Peyer's patch (tissue), 4 donors: ENCODE data around the gene HOMER1. TPM values are rescaled to one million over a fixed set of nuclear protein-coding genes. Genes with fewer than 3 reads are reported as not detected.
"Not testable (repeated sequence)": the region's sequence is repeated elsewhere in the genome, so short reads cannot be mapped to it uniquely, and the experiment has no call there.

Experiments
- DNase-seq, 3 donors: peaks; one replicate each; pipeline ENCODE4 v3.0.0-alpha.2; 2017 to 2019
- H3K27ac ChIP-seq, 4 donors: fragments of 200-600 bp; sonication (generic); one replicate each; pipeline ENCODE4 v1.5.1; 2016 to 2019
- H3K27me3 ChIP-seq, 2 donors: fragments of 200-600 bp; sonication (generic); one replicate each; pipeline ENCODE4 v1.5.1; 2019
- H3K36me3 ChIP-seq, 3 donors: fragments of 200-600 bp; sonication (generic); one replicate each; pipeline ENCODE4 v1.5.1; 2016 to 2019
- H3K4me1 ChIP-seq, 4 donors: fragments of 200-600 bp; sonication (generic); one replicate each; pipeline ENCODE4 v1.5.1; 2016 to 2019
- H3K4me3 ChIP-seq, 4 donors: fragments of 200-600 bp; sonication (generic); 1 replicate in 3 of 4; 2 replicates in 1 of 4; pipeline ENCODE4 v1.5.1; 2016 to 2019; ENCODE audit warnings: mild to moderate bottlenecking in 1 of 4
- H3K9me3 ChIP-seq, 4 donors: fragments of 200-600 bp; sonication (generic); one replicate each; pipeline ENCODE4 v1.5.1; 2016 to 2019; ENCODE audit warnings: mild to moderate bottlenecking in 1 of 4
- POLR2A ChIP-seq, 2 donors: fragments of 450-650 bp; IDR thresholded peaks; one replicate each; pipeline ENCODE4 v1.5.1; 2017; ENCODE audit warnings: antibody characterized with exemption in 2 of 2, mild to moderate bottlenecking in 2 of 2, moderate library complexity in 2 of 2
- total RNA-seq, 4 donors: library from RNA; depleted of rRNA; stranded (reverse); fragments of >200 nt; gene quantifications; one replicate each; pipeline ENCODE4 v1.1.0, GENCODE V29; 2016
- TF ChIP-seq, protein P1 (sequence below), 6 experiments: fragments of 450-650 bp in 4 of 6; fragments of 200-600 bp in 2 of 6; sonication (generic) in 1 of 6; IDR thresholded peaks; one replicate each; pipeline ENCODE4 v1.5.1; 2017 to 2019; ENCODE audit warnings: antibody characterized with exemption in 6 of 6, mild to moderate bottlenecking in 3 of 6, moderate library complexity in 1 of 6

The HOMER1 gene
- total RNA-seq, 4 donors from 2014 or later: 1.0 to 23.1 (median 1.6) TPM

DNA sequence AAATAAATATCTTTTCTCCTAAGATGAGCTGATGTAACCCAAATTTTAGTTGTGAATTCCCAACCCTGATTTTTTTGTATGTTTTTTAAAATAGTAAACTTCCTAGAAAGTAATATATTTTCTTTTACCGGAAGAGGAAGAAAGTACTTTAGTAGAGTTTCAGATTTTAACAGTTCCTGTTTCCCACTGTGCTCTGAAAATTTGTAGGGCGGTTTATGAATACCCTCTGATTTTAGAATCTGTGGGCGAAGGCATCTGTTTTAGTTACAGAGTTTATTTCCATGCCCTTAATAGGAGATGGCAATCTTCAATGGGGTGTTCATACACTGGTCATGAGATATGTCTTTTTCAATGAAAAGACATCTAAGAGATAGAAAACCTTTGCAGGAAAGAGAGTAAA is 3.7 kb upstream of the HOMER1 start:
- Histone ChIP-seq H3K4me3 (no peak overlapping the region), H3K36me3 (no peaks in the 10 kb centered on the region), H3K9me3 (no peaks in the 10 kb centered on the region), H3K4me1 (peaks cover 0 to 11% (median 5%) of the 10 kb centered on the region in 4 donors), H3K27ac (no peak overlapping the region), H3K27me3 (peaks cover 0 to 6% of the 10 kb centered on the region in 2 donors)
- no peak for TF ChIP-seq POLR2A (IDR thresholded peaks at IDR 0.05)
- TF ChIP-seq, protein P1, sequence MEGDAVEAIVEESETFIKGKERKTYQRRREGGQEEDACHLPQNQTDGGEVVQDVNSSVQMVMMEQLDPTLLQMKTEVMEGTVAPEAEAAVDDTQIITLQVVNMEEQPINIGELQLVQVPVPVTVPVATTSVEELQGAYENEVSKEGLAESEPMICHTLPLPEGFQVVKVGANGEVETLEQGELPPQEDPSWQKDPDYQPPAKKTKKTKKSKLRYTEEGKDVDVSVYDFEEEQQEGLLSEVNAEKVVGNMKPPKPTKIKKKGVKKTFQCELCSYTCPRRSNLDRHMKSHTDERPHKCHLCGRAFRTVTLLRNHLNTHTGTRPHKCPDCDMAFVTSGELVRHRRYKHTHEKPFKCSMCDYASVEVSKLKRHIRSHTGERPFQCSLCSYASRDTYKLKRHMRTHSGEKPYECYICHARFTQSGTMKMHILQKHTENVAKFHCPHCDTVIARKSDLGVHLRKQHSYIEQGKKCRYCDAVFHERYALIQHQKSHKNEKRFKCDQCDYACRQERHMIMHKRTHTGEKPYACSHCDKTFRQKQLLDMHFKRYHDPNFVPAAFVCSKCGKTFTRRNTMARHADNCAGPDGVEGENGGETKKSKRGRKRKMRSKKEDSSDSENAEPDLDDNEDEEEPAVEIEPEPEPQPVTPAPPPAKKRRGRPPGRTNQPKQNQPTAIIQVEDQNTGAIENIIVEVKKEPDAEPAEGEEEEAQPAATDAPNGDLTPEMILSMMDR (IDR thresholded peaks at IDR 0.05): no peak
- DNase-seq: no peak

DNA sequence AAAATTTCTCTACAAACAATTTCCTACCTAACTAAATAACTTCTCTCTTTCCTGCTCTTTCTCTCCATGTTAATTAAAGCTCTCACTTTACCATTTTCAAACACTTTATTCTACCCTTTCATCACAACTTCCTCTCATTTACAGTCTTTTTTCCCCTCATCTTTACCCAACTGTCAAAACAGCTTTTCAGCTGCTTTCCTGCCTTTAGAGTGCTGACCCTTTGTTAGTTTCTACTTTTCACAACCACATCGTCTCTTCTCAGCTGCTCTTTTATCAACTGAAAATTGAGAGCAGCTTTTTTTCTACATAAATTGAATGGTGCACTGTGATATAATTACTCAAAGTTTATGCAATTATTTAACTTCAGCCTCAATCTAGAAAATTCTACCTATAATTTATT is 3.1 kb upstream of the HOMER1 start:
- Histone ChIP-seq H3K36me3 (no peaks in the 10 kb centered on the region), H3K4me3 (no peak overlapping the region), H3K27me3 (peaks cover 0 to 7% of the 10 kb centered on the region in 2 donors), H3K9me3 (no peaks in the 10 kb centered on the region), H3K4me1 (peaks cover 0 to 12% (median 5%) of the 10 kb centered on the region in 4 donors), H3K27ac (no peak overlapping the region)
- TF ChIP-seq, protein P1 (IDR thresholded peaks at IDR 0.05): no peak
- TF ChIP-seq POLR2A (IDR thresholded peaks at IDR 0.05): no peak
- no peak for DNase-seq

DNA sequence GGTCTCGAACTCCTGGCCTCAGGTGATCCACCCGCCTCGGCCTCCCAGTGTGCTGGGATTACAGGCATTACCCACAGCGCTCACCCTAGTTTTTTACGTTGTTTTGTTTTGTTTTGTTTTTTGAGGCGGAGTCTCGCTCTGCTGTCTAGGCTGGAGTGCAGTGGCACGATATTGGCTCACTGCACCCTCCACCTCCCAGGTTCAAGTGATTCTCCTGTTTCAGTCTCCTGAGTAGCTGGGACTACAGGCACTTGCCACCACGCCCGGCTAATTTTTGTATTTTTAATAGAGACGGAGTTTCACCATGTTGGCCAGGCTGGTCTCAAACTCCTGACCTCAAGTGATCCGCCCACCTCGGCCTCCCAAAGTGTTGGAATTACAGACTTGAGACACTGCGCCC is 2.4 kb upstream of the HOMER1 start:
- not testable (repeated sequence) for H3K9me3 ChIP-seq, H3K27ac ChIP-seq, H3K27me3 ChIP-seq, DNase-seq, H3K36me3 ChIP-seq, H3K4me3 ChIP-seq
- peaks cover 0 to 12% (median 5%) of the 10 kb centered on the region in 4 donors for H3K4me1 ChIP-seq

DNA sequence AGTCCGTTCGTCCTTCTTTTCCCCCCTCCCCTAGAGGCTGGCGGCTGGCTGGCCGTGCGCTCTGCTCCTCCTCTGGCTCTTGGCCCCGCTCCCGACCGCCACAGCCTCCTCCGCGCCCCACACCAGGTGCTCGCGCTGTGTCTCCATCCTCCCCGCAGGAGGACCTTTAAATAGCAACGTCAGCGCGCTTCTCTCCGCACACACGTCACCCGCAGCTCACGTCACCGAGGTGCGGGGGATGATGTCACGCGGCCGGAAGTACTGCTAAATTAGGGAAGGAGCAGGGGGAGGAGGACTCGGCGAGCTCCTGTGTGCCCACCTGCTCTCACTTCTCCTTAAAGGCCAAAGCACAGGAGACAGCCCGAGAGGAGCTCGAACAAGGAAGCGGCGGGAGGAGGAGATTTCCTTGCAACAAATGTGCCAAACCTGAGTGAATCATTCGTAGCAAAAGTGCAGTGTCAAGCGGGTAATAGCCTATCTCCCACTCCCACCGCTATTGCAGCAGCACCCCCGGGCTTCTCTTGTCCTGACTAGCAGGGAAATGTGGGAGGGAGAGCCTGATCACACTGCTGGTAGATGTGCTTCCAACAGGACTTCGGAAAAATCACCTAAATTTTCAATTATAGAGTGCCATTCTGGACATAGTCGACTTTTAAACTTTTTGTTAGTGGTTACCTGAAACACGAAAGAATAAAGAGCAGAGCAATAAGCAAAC is 614 bp upstream of the HOMER1 start:
- Histone ChIP-seq H3K27me3 (peaks cover 0 to 7% of the 10 kb centered on the region in 2 donors), H3K4me1 (peaks cover 0 to 12% (median 5%) of the 10 kb centered on the region in 4 donors), H3K4me3 (peak overlapping the region; percentile 80 to 95 (median 92)), H3K36me3 (no peaks in the 10 kb centered on the region), H3K9me3 (no peaks in the 10 kb centered on the region), H3K27ac (peak overlapping the region; percentile 93 to 97 (median 94))
- peak; percentile 87 to 97 (median 95) for DNase-seq
- TF ChIP-seq, protein P1 (IDR thresholded peaks at IDR 0.05): peak in 2 of 6 experiments; percentile 1 to 22
- peak; percentile 39 to 79 for TF ChIP-seq POLR2A (IDR thresholded peaks at IDR 0.05)

DNA sequence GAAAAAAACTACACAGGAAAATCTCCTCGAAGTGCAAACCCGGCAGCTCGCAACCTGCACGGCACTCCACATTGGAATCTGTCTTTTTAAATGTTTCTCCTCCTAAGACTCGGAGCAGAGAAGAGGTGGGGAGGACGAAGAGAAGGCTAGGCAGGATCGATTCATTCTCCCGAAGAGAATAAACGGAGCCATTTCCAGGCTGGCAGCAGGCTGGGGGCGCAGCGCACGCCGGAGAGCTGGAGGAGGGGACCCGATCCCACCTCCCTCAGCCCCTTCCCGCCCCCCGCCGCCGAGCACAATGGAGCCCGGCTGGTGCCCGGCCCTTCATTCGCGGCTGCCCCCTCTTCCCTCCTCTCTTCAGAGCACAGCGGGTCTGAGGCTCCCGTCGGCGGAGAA is 628 bp downstream of the HOMER1 start:
- DNase-seq: peak in 1 of 3 donors; percentile 47
- TF ChIP-seq POLR2A (IDR thresholded peaks at IDR 0.05): no peak
- TF ChIP-seq, protein P1 (IDR thresholded peaks at IDR 0.05): no peak
- Histone ChIP-seq H3K9me3 (no peaks in the 10 kb centered on the region), H3K4me3 (peak overlapping the region; percentile 80 to 95 (median 92)), H3K27ac (peak overlapping the region; percentile 93 to 97 (median 94)), H3K27me3 (peaks cover 0 to 7% of the 10 kb centered on the region in 2 donors), H3K4me1 (peaks cover 0 to 12% (median 5%) of the 10 kb centered on the region in 4 donors), H3K36me3 (no peaks in the 10 kb centered on the region)

DNA sequence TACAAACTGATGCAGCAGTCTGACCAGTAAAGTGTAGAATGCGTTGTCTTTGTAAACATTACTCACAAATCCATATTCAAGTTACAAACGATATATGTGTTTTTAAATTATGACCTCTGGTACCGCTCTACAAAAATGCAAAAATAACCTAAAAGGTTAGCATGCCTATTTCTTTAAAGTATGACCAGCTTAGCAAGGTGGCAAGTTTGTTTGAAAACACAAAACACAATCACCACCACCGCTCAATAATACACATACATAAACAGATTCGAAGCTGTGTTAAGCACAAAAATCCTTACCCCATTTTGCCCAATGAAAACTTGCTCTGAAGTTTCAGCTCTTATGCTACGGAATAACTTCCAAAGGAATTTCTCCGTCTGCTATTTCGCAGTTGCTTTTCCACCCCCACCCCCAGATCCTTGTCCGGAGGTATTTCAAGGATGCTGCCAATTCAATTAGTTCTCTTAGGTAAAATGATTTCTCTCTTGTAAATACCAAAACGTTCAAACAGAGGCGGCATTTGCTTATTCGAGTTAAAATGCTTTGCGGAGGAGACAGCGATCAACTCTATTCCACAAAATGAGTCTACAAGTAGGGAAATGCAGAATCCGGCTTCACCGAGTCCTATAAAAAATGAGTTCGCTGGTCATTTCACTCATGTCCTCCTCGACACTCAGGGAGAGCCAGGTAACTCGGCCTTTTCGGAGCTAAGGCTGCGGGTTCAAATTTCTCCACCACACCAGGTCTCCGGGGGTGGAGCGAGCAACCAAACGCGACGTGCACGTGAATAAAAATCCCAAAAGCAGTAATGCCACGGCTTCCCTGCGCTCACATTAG is 1.2 kb downstream of the HOMER1 start:
- no peak for DNase-seq
- TF ChIP-seq POLR2A (IDR thresholded peaks at IDR 0.05): no peak
- TF ChIP-seq, protein P1 (IDR thresholded peaks at IDR 0.05): no peak
- peak overlapping the region in 1 of 4 donors; percentile 97 for H3K27ac ChIP-seq

More for the DNA sequence above, 1.2 kb downstream of the HOMER1 start:
- peaks cover 0 to 12% (median 5%) of the 10 kb centered on the region in 4 donors for H3K4me1 ChIP-seq
- no peaks in the 10 kb centered on the region for H3K36me3 ChIP-seq
- H3K4me3 ChIP-seq: peak overlapping the region; percentile 80 to 95 (median 92)
- H3K27me3 ChIP-seq: peaks cover 0 to 7% of the 10 kb centered on the region in 2 donors
- no peaks in the 10 kb centered on the region for H3K9me3 ChIP-seq
